Muscle layer of colon (tissue), 2 donors: ENCODE data around the gene FOXP2.
"Not testable (repeated sequence)": the region's sequence is repeated elsewhere in the genome, so short reads cannot be mapped to it uniquely, and the experiment has no call there.

Experiments
- H3K27ac ChIP-seq: one replicate; pipeline ENCODE4 v1.7.0; 2013; ENCODE audit warnings: low read depth, mild to moderate bottlenecking, low read length, moderate library complexity
- H3K27me3 ChIP-seq, 2 donors: one replicate each; pipeline ENCODE4 v1.7.0; 2013; ENCODE audit warnings: low read length in 2 of 2, mild to moderate bottlenecking in 2 of 2; ENCODE audit not compliant: insufficient read depth in 2 of 2, control insufficient read depth in 1 of 2
- H3K36me3 ChIP-seq: one replicate; pipeline ENCODE4 v1.7.0; 2013; ENCODE audit warnings: mild to moderate bottlenecking, low read length; ENCODE audit not compliant: insufficient read depth
- H3K4me1 ChIP-seq: one replicate; pipeline ENCODE4 v1.7.0; 2013; ENCODE audit warnings: mild to moderate bottlenecking, low read length; ENCODE audit not compliant: insufficient read depth
- H3K4me3 ChIP-seq, 2 donors: one replicate each; pipeline ENCODE4 v1.7.0; 2013; ENCODE audit warnings: low read length in 2 of 2, low read depth in 1 of 2, mild to moderate bottlenecking in 1 of 2, moderate library complexity in 1 of 2
- H3K9ac ChIP-seq: one replicate; pipeline ENCODE4 v1.7.0; 2013; ENCODE audit warnings: low read length
- H3K9me3 ChIP-seq: one replicate; pipeline ENCODE4 v1.7.0; 2013; ENCODE audit warnings: mild to moderate bottlenecking, low read length
- donor health status: abdominal sarcoma.
- donor health status: Adenocarcinoma of cecum.

Gene FOXP2

DNA sequence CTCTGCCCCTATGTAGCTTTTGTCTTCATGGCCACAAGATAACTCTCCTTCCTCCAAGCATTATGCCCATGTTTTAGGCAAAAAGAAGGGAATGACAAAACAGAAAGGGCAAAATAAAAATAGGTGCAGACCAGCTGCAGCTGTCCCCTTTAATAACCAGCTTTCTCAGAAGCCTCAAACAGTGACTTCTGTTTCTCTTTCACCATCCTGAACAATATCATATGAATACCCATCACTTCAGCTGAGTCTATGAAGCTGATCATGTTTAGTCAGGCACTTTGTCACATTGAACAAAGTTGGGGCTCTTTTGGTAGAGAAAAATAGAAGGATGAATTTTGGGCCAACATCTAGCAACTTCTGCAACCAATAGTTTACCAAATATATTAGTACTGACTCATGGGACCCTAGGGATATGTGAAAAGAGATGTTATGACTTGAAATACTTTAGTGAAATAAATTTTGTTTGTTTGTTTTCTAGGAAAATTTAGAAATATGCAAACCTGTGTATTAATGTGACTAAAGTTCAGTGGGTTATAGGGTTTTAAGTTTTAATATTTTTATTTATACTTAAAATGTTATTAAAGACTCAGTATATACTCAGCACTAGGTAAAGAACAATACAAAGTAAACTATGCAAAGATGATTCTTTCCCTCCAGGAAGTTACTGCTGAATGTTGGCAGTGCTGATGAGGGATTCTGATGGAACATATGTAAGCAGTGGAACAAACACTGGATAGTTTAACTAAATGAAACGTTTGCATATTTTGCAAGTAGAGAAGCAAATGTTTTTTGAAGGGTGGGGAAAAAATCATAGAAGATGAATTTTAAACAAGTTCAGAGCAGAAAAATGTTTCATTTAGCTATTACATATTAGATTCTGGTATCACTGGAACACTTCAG, 133.7 kb downstream of the FOXP2 start:
- H3K36me3 ChIP-seq: no peaks in the 10 kb centered on the region
- H3K27me3 ChIP-seq: no peaks in the 10 kb centered on the region
- H3K9me3 ChIP-seq: no peaks in the 10 kb centered on the region
- H3K9ac ChIP-seq: no peak overlapping the region
- H3K27ac ChIP-seq: no peak overlapping the region
- H3K4me1 ChIP-seq: no peaks in the 10 kb centered on the region
- H3K4me3 ChIP-seq: no peak overlapping the region

DNA sequence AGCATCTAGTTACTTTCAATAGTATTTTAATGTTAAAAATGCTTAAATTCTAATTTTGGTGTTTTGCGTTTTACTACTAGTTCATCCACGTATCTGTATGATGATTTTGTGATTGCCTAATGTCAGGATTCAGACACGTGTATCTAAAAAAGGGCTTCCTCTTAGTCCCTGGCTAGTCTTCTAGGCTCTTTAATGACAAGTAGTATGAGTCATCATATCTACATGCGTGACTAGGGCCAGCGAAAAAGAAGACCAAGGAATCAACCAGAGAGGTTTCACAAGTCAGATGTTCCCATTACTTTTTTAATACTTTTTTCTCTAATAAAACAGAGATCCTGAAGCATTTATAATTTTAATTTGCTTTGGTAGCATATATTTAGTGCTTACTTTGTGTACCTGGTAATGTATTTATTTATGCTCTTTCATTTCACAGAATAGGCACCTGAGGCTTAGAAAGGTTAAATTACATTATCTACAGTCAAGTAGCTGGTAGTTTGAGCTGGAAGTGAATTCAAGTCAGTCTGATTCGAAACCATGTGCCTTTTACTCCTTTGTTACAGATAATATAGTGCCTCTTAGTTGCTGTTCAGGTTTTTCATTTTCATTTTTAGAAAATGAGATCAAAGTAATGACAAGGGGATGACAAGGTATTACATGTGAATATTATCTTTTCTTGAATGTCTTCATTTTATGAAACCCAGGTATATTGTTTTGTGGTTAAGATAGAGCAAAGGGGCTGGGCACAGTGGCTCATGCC, 140.3 kb downstream of the FOXP2 start:
- Histone ChIP-seq H3K27me3 (no peaks in the 10 kb centered on the region), H3K36me3 (no peaks in the 10 kb centered on the region), H3K4me1 (peaks cover 7% of the 10 kb centered on the region), H3K9ac (no peak overlapping the region), H3K27ac (no peak overlapping the region), H3K9me3 (no peaks in the 10 kb centered on the region), H3K4me3 (no peak overlapping the region)

DNA sequence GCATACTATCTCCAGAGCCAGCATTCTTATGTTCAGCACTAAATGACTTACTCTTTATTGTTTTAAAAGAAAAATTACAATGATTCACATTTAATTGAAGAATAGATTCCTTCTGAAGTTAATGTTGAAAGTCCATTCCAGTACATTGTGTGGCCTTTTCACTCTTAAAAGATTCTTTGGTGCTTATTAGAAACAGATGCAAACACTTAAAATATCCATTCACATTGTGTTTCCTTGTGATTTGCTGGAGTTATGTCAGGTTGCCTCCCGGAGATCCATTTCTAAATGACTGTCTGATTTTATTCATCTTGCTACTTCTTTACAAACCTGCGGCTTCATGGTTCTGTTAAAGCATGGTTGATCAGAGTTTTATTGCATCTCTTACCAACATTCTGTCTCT, 152.8 kb downstream of the FOXP2 start:
- Histone ChIP-seq H3K9ac (no peak overlapping the region), H3K27ac (no peak overlapping the region), H3K4me3 (no peak overlapping the region), H3K36me3 (no peaks in the 10 kb centered on the region), H3K27me3 (no peaks in the 10 kb centered on the region), H3K9me3 (no peaks in the 10 kb centered on the region), H3K4me1 (no peaks in the 10 kb centered on the region)

DNA sequence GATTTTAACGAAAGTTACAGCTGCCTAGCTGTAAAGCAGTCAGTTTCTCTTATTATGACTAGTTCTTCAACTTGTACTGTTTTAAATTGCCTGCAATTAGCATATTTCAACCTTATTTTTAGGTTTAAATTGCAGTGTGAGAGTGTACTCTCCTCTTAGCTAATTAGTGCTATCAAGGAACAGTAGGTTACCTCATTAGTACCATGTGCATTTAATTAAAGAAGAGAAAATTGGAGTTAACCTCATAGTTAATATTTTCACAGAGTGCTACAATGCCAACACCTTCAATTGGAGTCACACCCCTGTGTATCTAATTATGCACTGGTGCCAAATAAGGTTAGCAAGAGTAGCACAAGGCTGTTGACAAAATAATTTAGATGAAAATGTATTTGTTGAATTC, 154.6 kb downstream of the FOXP2 start:
- H3K36me3 ChIP-seq: no peaks in the 10 kb centered on the region
- no peak overlapping the region for H3K27ac ChIP-seq
- H3K9ac ChIP-seq: no peak overlapping the region
- H3K9me3 ChIP-seq: no peaks in the 10 kb centered on the region
- no peaks in the 10 kb centered on the region for H3K4me1 ChIP-seq
- H3K4me3 ChIP-seq: no peak overlapping the region
- no peaks in the 10 kb centered on the region for H3K27me3 ChIP-seq

DNA sequence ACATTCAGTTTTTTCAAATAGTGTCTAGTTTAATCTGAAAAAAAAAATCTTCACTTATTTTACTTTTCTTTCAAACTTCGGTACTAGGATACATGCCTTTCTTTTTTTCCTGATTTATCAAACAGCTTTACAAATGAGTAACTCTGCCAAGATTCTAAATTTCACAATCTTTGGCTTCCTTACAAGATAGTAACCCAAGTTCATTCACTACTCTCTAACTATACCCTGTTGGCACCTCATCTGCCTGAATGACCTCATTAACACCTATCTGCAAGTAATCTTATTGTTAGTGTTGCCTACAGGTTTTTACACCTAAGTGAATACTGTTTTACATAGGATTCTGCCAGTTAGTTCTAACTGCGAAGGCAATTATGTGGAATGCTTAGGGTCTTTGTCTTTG, 159.8 kb downstream of the FOXP2 start:
- no peak overlapping the region for H3K27ac ChIP-seq

DNA sequence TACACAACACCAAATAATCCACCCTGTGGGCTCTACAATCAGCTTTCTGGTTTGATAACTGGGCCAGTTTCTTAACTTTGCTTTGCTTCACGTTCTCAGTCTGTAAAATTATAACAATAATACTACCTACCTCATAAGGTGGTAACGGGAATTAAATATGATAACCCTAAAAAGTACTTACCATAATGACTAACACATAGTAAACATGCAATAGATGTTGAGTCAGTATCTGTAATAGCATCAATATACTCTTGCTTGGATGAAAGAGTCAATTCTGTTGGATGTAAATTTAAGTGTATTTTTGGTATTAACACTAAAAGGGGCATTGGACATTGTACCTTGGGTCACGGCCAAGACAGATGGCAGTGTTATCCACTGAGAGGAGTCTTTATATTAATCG, 160.5 kb downstream of the FOXP2 start:
- Histone ChIP-seq H3K36me3 (no peaks in the 10 kb centered on the region), H3K27me3 (no peaks in the 10 kb centered on the region), H3K9me3 (no peaks in the 10 kb centered on the region), H3K4me3 (no peak overlapping the region), H3K9ac (no peak overlapping the region), H3K4me1 (no peaks in the 10 kb centered on the region), H3K27ac (no peak overlapping the region)

More for the DNA sequence above, 159.8 kb downstream of the FOXP2 start:
- H3K9ac ChIP-seq: no peak overlapping the region
- H3K9me3 ChIP-seq: no peaks in the 10 kb centered on the region
- H3K4me1 ChIP-seq: no peaks in the 10 kb centered on the region
- no peaks in the 10 kb centered on the region for H3K36me3 ChIP-seq
- no peak overlapping the region for H3K4me3 ChIP-seq
- H3K27me3 ChIP-seq: no peaks in the 10 kb centered on the region

DNA sequence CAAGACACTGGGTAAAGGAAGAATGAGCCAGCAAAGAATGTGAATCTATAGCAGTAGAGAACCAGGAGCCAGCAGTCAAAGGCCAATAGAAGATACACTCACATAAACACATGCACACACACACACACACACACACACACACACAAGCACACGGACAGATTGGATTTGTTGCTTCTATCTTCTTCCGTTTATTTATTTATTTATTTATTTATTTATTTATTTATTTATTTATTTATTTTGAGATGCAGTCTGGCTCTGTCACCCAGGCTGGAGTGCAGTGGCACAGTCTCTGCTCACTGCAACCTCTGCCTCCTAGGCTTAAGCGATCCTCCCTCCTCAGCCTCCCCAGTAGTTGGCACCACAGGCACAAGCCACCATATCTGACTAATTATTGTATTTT, 166.3 kb downstream of the FOXP2 start:
- H3K9me3 ChIP-seq, H3K27ac ChIP-seq, H3K4me3 ChIP-seq: not testable (repeated sequence)

DNA sequence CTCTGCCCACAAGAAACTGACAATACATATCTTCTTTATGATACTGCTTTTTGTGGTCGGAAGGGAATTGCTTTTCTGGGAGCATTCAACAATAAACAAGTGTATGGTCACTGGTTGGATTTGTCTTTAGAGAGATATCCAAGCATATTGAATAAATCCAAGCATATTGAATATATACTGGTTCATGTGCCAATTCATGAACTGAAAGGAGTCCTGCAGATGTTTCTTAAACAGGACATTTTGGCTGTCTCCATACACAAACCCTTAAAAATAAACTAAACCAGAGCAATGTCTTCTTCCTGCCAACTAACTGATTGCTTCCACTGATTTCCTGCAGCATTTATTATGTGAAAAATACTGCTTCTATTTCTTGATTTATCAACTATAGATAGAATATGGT, 173.9 kb downstream of the FOXP2 start:
- no peaks in the 10 kb centered on the region for H3K9me3 ChIP-seq
- no peaks in the 10 kb centered on the region for H3K36me3 ChIP-seq
- no peak overlapping the region for H3K4me3 ChIP-seq
- H3K9ac ChIP-seq: no peak overlapping the region
- H3K4me1 ChIP-seq: no peaks in the 10 kb centered on the region
- no peaks in the 10 kb centered on the region for H3K27me3 ChIP-seq
- no peak overlapping the region for H3K27ac ChIP-seq

More for the DNA sequence above, 166.3 kb downstream of the FOXP2 start:
- H3K4me1 ChIP-seq, H3K36me3 ChIP-seq, H3K9ac ChIP-seq, H3K27me3 ChIP-seq: not testable (repeated sequence)

DNA sequence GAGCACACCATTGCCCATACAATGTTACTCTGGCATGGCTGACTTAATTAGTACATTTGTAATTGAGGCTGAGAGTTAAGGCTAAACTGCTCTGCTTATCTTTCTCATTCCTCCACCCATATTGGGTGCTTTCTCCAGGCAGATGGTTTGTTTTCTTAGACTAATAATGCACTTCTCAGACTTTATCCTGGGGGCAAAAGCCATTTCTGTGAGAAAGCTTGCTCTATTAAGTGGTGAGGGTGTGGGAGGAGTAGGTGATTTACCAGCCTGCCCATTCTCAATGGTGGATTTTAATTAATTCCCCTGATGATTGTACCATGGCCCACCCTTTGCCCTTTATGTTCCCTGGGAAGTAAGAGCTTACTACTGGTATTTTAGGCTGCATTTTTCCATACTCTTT, 174.8 kb downstream of the FOXP2 start:
- H3K9ac ChIP-seq: no peak overlapping the region
- H3K36me3 ChIP-seq: no peaks in the 10 kb centered on the region
- no peak overlapping the region for H3K27ac ChIP-seq
- H3K9me3 ChIP-seq: no peaks in the 10 kb centered on the region
- H3K4me3 ChIP-seq: no peak overlapping the region
- H3K4me1 ChIP-seq: no peaks in the 10 kb centered on the region
- H3K27me3 ChIP-seq: no peaks in the 10 kb centered on the region

DNA sequence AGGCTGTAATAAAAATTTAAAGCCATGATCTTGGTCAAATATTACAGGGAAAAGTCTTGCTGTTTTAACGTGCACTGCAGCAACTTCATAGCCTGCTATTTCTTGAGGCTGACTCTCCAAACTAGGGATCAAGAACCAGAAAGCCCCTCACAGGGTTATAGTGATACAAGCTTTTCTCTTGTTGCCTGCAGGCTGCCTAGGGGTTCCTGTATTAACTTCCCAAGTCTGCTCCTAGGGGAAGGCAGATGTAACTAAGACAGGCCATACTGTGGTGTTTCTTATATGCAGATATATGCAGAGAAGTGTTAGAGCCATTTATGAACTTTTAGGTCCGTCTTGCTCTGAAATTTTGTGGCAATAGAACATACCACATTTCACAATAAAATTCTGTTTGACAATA, 175.7 kb downstream of the FOXP2 start:
- H3K9me3 ChIP-seq: no peaks in the 10 kb centered on the region
- H3K27me3 ChIP-seq: no peaks in the 10 kb centered on the region
- H3K9ac ChIP-seq: no peak overlapping the region
- no peaks in the 10 kb centered on the region for H3K36me3 ChIP-seq
- H3K4me3 ChIP-seq: no peak overlapping the region
- no peak overlapping the region for H3K27ac ChIP-seq
- no peaks in the 10 kb centered on the region for H3K4me1 ChIP-seq

DNA sequence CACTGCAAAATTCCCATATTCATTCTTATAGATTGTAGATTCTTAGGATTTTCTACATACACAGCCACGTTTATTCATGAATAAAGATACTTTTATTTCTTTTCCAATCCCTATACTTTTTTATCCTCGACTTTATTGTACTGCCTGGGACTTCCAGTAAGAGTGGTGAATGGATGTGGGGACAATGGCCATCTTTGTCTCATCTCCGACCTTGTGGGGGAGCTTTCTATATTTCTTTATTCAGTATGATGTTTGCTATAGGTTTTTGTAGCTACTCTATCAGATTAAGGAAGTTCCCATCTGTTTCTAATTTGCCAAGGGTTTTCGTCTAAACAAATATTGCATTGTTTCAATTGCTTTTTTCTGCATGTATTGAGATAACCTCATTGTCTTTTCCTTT, 184.3 kb downstream of the FOXP2 start:
- no peak overlapping the region for H3K4me3 ChIP-seq
- no peaks in the 10 kb centered on the region for H3K27me3 ChIP-seq
- no peak overlapping the region for H3K9ac ChIP-seq
- H3K27ac ChIP-seq: no peak overlapping the region
- no peaks in the 10 kb centered on the region for H3K4me1 ChIP-seq
- no peaks in the 10 kb centered on the region for H3K9me3 ChIP-seq
- no peaks in the 10 kb centered on the region for H3K36me3 ChIP-seq
